Caco-2 (cell line): Measurements from ENCODE around the gene UBL3. TPM values are rescaled to one million over a fixed set of nuclear protein-coding genes. Genes with fewer than 3 reads are reported as not detected.
A peak's percentile ranks its signal among the peaks of the same experiment; 100 is the strongest.

Experiments
- BruUV-seq: library from RNA; stranded (reverse); fragments of 400-500 nt; replicated peaks from 2 replicates; lab custom pipeline; 2021; lab: Mats Ljungman, UMichigan
- CTCF ChIA-PET: fragments of 300-600 bp; sonication (Branson Sonifier 250); formaldehyde crosslinking; loops from one replicate; lab custom pipeline; 2022; ENCODE audit warnings: antibody characterized with exemption; lab: Charles Lee
- POLR2A ChIA-PET: fragments of 300-600 bp; sonication (Branson Sonifier 250); formaldehyde crosslinking; loops from one replicate; lab custom pipeline; 2022; ENCODE audit warnings: antibody characterized with exemption; lab: Charles Lee
- DNase-seq, 2 experiments: peaks; one replicate each; pipeline versions ENCODE4 v3.0.0 to v3.0.0-alpha.2; 2020 to 2022
- H3K27me3 ChIP-seq: replicated peaks from 2 replicates; pipeline ENCODE4 v1.6.0; 2011; ENCODE audit warnings: low read length; ENCODE audit not compliant: control insufficient read depth, insufficient read depth
- H3K36me3 ChIP-seq: 2 replicates; pipeline ENCODE4 v1.5.1; 2011; ENCODE audit warnings: low read length; ENCODE audit not compliant: control insufficient read depth, insufficient read depth
- H3K4me1 ChIP-seq: fragments of 250-450 bp; sonication (Bioruptor Pico); 2 replicates; pipeline ENCODE4 v1.5.1; 2020; ENCODE audit warnings: mild to moderate bottlenecking
- H3K4me3 ChIP-seq: 2 replicates; pipeline ENCODE4 v1.5.1; 2011; ENCODE audit warnings: low read depth, mild to moderate bottlenecking, control low read depth, low read length
- H3K9me3 ChIP-seq: fragments of 250-450 bp; sonication (Bioruptor Pico); 2 replicates; pipeline ENCODE4 v1.5.1; 2020; ENCODE audit warnings: mild to moderate bottlenecking, moderate library complexity
- H3K27ac Mint-ChIP-seq: one replicate; pipeline ENCODE4 v1.8.0; 2022; ENCODE audit warnings: mixed read lengths; ENCODE audit not compliant: unreplicated experiment
- H3K27me3 Mint-ChIP-seq: one replicate; pipeline ENCODE4 v1.8.0; 2022; ENCODE audit warnings: mixed read lengths; ENCODE audit not compliant: insufficient read depth, unreplicated experiment
- H3K36me3 Mint-ChIP-seq: one replicate; pipeline ENCODE4 v1.8.0; 2022; ENCODE audit warnings: mild to moderate bottlenecking, mixed read lengths; ENCODE audit not compliant: insufficient read depth, unreplicated experiment
- H3K4me1 Mint-ChIP-seq: one replicate; pipeline ENCODE4 v1.8.0; 2022; ENCODE audit warnings: low read depth, mixed read lengths; ENCODE audit not compliant: unreplicated experiment
- H3K4me3 Mint-ChIP-seq: one replicate; pipeline ENCODE4 v1.8.0; 2022; ENCODE audit warnings: mild to moderate bottlenecking, moderate library complexity, mixed read lengths; ENCODE audit not compliant: unreplicated experiment
- H3K9me3 Mint-ChIP-seq: one replicate; pipeline ENCODE4 v1.8.0; 2022; ENCODE audit warnings: mixed read lengths; ENCODE audit not compliant: unreplicated experiment
- CTCF ChIP-seq, 2 experiments: fragments of 200-600 bp in 1 of 2; IDR thresholded peaks; 1 replicate in 1 of 2; 2 replicates in 1 of 2; pipeline versions ENCODE4 v1.5.1 to v1.8.0; 2011 to 2022; ENCODE audit warnings: antibody characterized with exemption in 1 of 2, control low read depth in 1 of 2, inconsistent platforms in 1 of 2, low read depth in 1 of 2, low read length in 1 of 2, mild to moderate bottlenecking in 1 of 2, moderate library complexity in 1 of 2; ENCODE audit not compliant: insufficient read depth in 1 of 2, severe bottlenecking in 1 of 2, unreplicated experiment in 1 of 2
- intact Hi-C: fragments of 100-400 bp; cut with micrococcal nuclease; formaldehyde crosslinking; loops from one replicate; pipeline ENCODE4 v1.10.0; 2022; ENCODE audit not compliant: unreplicated experiment
- total RNA-seq: library from RNA; stranded (reverse); gene quantifications from 2 replicates; pipeline ENCODE4 v1.2.3, GENCODE V29; 2022

Gene UBL3
- total RNA-seq, 1 experiment from 2014 or later = 37.5 TPM

DNA sequence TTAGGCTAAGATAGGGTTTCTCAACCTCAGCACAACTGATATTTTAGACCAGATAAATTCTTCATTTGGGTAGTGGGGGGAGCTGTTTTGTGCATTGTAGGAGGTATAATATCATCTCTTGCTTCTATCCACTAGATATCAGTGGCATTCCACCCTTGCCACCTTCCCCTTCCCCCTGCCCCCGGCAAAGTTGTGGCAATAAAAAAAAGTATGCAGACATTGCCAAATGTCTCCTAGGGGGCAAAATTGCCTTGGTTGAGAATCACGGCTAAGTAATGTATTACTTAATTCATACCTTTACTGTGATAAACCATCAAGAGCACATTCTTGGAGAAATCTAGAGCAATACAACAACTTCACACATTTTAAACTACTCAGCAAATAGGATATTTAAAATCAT, 51.4 kb downstream of the UBL3 start:
- no peak for DNase-seq
- Mint-ChIP-seq H3K36me3 (peaks cover 5% of the 10 kb centered on the region), H3K27ac (no peak overlapping the region), H3K4me3 (no peak overlapping the region), H3K27me3 (no peaks in the 10 kb centered on the region), H3K4me1 (peaks cover 13% of the 10 kb centered on the region), H3K9me3 (no peaks in the 10 kb centered on the region)
- TF ChIP-seq CTCF (IDR thresholded peaks at IDR 0.05; ENCODE audit: insufficient read depth in 1 of 2, low read depth in 1 of 2, low read length in 1 of 2, severe bottlenecking in 1 of 2, unreplicated experiment in 1 of 2) = no peak
- Histone ChIP-seq H3K27me3 (no peaks in the 10 kb centered on the region), H3K4me1 (0 out of 2 replicates have a peak, but pooled peaks cover 2% of the 10 kb centered on the region), H3K36me3 (no peaks in the 10 kb centered on the region), H3K9me3 (no peaks in the 10 kb centered on the region), H3K4me3 (no peak overlapping the region)
- POLR2A ChIA-PET = no interaction called here
- intact Hi-C loops = no loop called here
- BruUV-seq = no TSS peak
- CTCF ChIA-PET = interaction anchor here (0.8 kb wide), 1 partner anchor 42 kb away, joined by 3 read pairs; no protein-coding TSS in a partner anchor

GRCh38 chr13:29791997-29792780, 58.2 kb downstream of the UBL3 start:
- BruUV-seq = no TSS peak
- Mint-ChIP-seq H3K27me3 (no peaks in the 10 kb centered on the region), H3K4me3 (no peak overlapping the region), H3K4me1 (peaks cover 38% of the 10 kb centered on the region), H3K9me3 (peaks cover 9% of the 10 kb centered on the region), H3K27ac (peak overlapping the region; percentile 9), H3K36me3 (peaks cover 11% of the 10 kb centered on the region)
- no peak for DNase-seq
- intact Hi-C loops = loop anchor here (5.0 kb wide), 1 partner anchor 40 kb away; no protein-coding TSS in a partner anchor
- no peaks in the 10 kb centered on the region for H3K27me3 ChIP-seq
- H3K9me3 ChIP-seq = no peaks in the 10 kb centered on the region
- ChIA-PET POLR2A (no interaction called here), CTCF (no interaction called here)
- no peak overlapping the region for H3K4me3 ChIP-seq
- TF ChIP-seq CTCF (IDR thresholded peaks at IDR 0.05; ENCODE audit: insufficient read depth in 1 of 2, low read depth in 1 of 2, low read length in 1 of 2, severe bottlenecking in 1 of 2, unreplicated experiment in 1 of 2) = no peak
- no peaks in the 10 kb centered on the region for H3K36me3 ChIP-seq
- peaks cover 40% of the 10 kb centered on the region for H3K4me1 ChIP-seq

GRCh38 chr13:29791508-29791907, 58.9 kb downstream of the UBL3 start:
- Mint-ChIP-seq H3K27me3 (no peaks in the 10 kb centered on the region), H3K36me3 (peaks cover 8% of the 10 kb centered on the region), H3K4me3 (no peak overlapping the region), H3K27ac (peak overlapping the region; percentile 9), H3K4me1 (peaks cover 38% of the 10 kb centered on the region), H3K9me3 (peaks cover 9% of the 10 kb centered on the region)
- Histone ChIP-seq H3K36me3 (no peaks in the 10 kb centered on the region), H3K9me3 (no peaks in the 10 kb centered on the region), H3K4me3 (no peak overlapping the region), H3K27me3 (no peaks in the 10 kb centered on the region), H3K4me1 (peaks cover 46% of the 10 kb centered on the region)
- no peak for TF ChIP-seq CTCF (IDR thresholded peaks at IDR 0.05; ENCODE audit: insufficient read depth in 1 of 2, low read depth in 1 of 2, low read length in 1 of 2, severe bottlenecking in 1 of 2, unreplicated experiment in 1 of 2)
- DNase-seq = no peak
- BruUV-seq = no TSS peak
- ChIA-PET POLR2A (no interaction called here), CTCF (no interaction called here)
- intact Hi-C loops = loop anchor here (5.0 kb wide), 1 partner anchor 41 kb away; no protein-coding TSS in a partner anchor
